Measurements from ENCODE around the gene CGB1. TPM values are rescaled to one million over a fixed set of nuclear protein-coding genes. Genes with fewer than 3 reads are reported as not detected.

Gene CGB1
- total RNA-seq, 1 experiment from 2014 or later = not detected

- H3K36me3 Mint-ChIP-seq (ENCODE audit: insufficient read depth, unreplicated experiment) = peaks cover 6% of the 10 kb centered on the region
- H3K27ac Mint-ChIP-seq (ENCODE audit: low read depth, unreplicated experiment) = no peak overlapping the region
- H3K27me3 Mint-ChIP-seq (ENCODE audit: insufficient read depth, unreplicated experiment) = peaks cover 20% of the 10 kb centered on the region
- DNase-seq (ENCODE audit: unreplicated experiment) = peak; percentile 56
- H3K4me1 Mint-ChIP-seq (ENCODE audit: insufficient read depth, unreplicated experiment) = peaks cover 19% of the 10 kb centered on the region
- no TSS peak for BruUV-seq (replicated peaks)
- POLR2A ChIA-PET = interaction anchor here (0.9 kb wide), 1 partner anchor 80 kb away, joined by 4 read pairs; the partner anchor contains the start of gene RUVBL2
- intact Hi-C loops (cut with micrococcal nuclease) = loop anchor here (2.0 kb wide), 1 partner anchor 75 kb away; no protein-coding TSS in a partner anchor
- TF ChIP-seq, protein P1, sequence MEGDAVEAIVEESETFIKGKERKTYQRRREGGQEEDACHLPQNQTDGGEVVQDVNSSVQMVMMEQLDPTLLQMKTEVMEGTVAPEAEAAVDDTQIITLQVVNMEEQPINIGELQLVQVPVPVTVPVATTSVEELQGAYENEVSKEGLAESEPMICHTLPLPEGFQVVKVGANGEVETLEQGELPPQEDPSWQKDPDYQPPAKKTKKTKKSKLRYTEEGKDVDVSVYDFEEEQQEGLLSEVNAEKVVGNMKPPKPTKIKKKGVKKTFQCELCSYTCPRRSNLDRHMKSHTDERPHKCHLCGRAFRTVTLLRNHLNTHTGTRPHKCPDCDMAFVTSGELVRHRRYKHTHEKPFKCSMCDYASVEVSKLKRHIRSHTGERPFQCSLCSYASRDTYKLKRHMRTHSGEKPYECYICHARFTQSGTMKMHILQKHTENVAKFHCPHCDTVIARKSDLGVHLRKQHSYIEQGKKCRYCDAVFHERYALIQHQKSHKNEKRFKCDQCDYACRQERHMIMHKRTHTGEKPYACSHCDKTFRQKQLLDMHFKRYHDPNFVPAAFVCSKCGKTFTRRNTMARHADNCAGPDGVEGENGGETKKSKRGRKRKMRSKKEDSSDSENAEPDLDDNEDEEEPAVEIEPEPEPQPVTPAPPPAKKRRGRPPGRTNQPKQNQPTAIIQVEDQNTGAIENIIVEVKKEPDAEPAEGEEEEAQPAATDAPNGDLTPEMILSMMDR (IDR thresholded peaks at IDR 0.05; ENCODE audit: unreplicated experiment) = peak; percentile 47
- no peaks in the 10 kb centered on the region for H3K9me3 Mint-ChIP-seq (ENCODE audit: unreplicated experiment)
- CTCF ChIA-PET = interaction anchor here (0.5 to 2.3 kb wide), 16 partner anchors 10 to 464 kb away, joined by 3 to 11 read pairs (median 3); partner anchors contain the start of genes GYS1 and RUVBL2
- H3K4me3 Mint-ChIP-seq (ENCODE audit: unreplicated experiment) = no peak overlapping the region
These were observed 37.1 kb upstream of the CGB1 start for GRCh38 chr19:49073514-49074378.

DNA sequence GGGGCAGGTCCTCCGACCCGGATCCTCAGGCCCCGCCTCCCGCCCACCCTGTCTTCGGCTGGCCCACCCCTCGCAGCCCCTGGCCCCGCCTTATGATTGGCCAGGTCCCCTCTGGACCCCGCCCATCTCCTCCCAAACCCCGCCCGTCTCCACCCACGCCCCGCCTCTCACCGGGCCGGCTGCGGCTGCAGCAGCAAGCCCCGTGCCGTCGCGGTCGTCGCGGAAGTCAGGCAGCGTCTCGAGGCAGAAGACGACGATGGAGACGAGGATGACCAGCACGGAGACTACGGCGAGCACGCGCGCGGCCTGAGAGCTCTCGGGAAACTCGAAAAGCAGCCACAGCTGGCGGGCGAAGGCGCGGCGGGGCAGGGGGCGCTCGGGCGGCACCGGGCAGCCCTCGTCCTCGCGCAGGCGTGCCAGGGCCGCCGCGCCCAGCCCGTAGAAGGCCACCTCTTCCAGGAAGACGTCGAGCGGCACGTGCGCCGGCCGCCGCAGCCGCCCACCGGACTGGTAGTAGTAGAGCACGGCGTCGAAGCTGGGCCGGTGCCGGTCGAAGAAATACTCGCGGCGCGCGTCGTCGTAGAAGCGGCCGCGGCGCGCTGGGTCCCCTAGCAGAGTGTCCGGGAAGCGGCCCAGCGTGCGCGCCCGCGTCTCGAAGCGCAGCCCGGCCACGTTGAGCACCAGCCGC is 35.3 kb upstream of the CGB1 start:
- TF ChIP-seq, protein P1 (IDR thresholded peaks at IDR 0.05; ENCODE audit: unreplicated experiment) = no peak
- no peak for DNase-seq (ENCODE audit: unreplicated experiment)
- H3K27ac Mint-ChIP-seq (ENCODE audit: low read depth, unreplicated experiment) = no peak overlapping the region
- CTCF ChIA-PET = no interaction called here
- no TSS peak for BruUV-seq (replicated peaks)
- POLR2A ChIA-PET = interaction anchor here (1.4 kb wide), 1 partner anchor 10 kb away, joined by 3 read pairs; no protein-coding TSS in a partner anchor
- intact Hi-C loops (cut with micrococcal nuclease) = no loop called here
- peaks cover 6% of the 10 kb centered on the region for H3K36me3 Mint-ChIP-seq (ENCODE audit: insufficient read depth, unreplicated experiment)
- no peaks in the 10 kb centered on the region for H3K9me3 Mint-ChIP-seq (ENCODE audit: unreplicated experiment)
- H3K4me1 Mint-ChIP-seq (ENCODE audit: insufficient read depth, unreplicated experiment) = peaks cover 20% of the 10 kb centered on the region
- H3K4me3 Mint-ChIP-seq (ENCODE audit: unreplicated experiment) = no peak overlapping the region
- H3K27me3 Mint-ChIP-seq (ENCODE audit: insufficient read depth, unreplicated experiment) = peaks cover 24% of the 10 kb centered on the region

DNA sequence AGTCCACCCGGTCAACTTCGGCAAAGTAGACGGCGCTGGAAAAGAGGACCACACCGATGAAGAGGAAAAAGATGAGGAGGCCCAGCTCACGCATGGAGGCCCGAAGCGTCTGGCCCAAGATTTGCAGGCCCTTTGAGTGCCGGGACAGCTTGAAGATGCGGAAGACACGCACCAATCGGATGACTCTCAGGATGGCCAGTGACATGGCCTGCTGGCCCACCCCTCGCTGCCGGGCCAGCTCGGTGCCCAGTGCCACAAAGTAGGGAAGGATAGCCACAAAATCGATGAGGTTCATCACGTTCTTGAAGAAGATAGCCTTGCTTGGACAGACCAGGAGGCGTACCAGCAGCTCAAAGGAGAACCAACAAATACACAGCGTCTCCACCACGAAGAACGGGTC is 33.7 kb upstream of the CGB1 start:
- ChIA-PET POLR2A (interaction anchor here (1.4 to 2.4 kb wide), 2 partner anchors 12 to 77 kb away, joined by 3 to 6 read pairs; partner anchors contain the start of genes GYS1 and RUVBL2), CTCF (interaction anchor here (1.1 to 2.1 kb wide), 2 partner anchors 12 to 28 kb away, joined by 3 to 7 read pairs; no protein-coding TSS in a partner anchor)
- BruUV-seq (replicated peaks) = no TSS peak
- no peak overlapping the region for H3K27ac Mint-ChIP-seq (ENCODE audit: low read depth, unreplicated experiment)
- H3K4me3 Mint-ChIP-seq (ENCODE audit: unreplicated experiment) = no peak overlapping the region
- no peak for DNase-seq (ENCODE audit: unreplicated experiment)
- TF ChIP-seq, protein P1 (IDR thresholded peaks at IDR 0.05; ENCODE audit: unreplicated experiment) = no peak
- H3K9me3 Mint-ChIP-seq (ENCODE audit: unreplicated experiment) = no peaks in the 10 kb centered on the region
- peaks cover 11% of the 10 kb centered on the region for H3K36me3 Mint-ChIP-seq (ENCODE audit: insufficient read depth, unreplicated experiment)
- H3K27me3 Mint-ChIP-seq (ENCODE audit: insufficient read depth, unreplicated experiment) = peaks cover 40% of the 10 kb centered on the region
- peaks cover 23% of the 10 kb centered on the region for H3K4me1 Mint-ChIP-seq (ENCODE audit: insufficient read depth, unreplicated experiment)
- intact Hi-C loops (cut with micrococcal nuclease) = no loop called here

GRCh38 chr19:49069026-49069425 is 32.3 kb upstream of the CGB1 start:
- intact Hi-C loops (cut with micrococcal nuclease) = no loop called here
- Mint-ChIP-seq H3K4me1 (ENCODE audit: insufficient read depth, unreplicated experiment) (peaks cover 17% of the 10 kb centered on the region), H3K36me3 (ENCODE audit: insufficient read depth, unreplicated experiment) (peaks cover 13% of the 10 kb centered on the region), H3K9me3 (ENCODE audit: unreplicated experiment) (no peaks in the 10 kb centered on the region), H3K4me3 (ENCODE audit: unreplicated experiment) (no peak overlapping the region), H3K27ac (ENCODE audit: low read depth, unreplicated experiment) (no peak overlapping the region), H3K27me3 (ENCODE audit: insufficient read depth, unreplicated experiment) (peaks cover 42% of the 10 kb centered on the region)
- DNase-seq (ENCODE audit: unreplicated experiment) = no peak
- CTCF ChIA-PET = interaction anchor here (0.6 to 2.1 kb wide), 5 partner anchors 29 to 157 kb away, joined by 3 to 7 read pairs (median 3); no protein-coding TSS in a partner anchor
- BruUV-seq (replicated peaks) = no TSS peak
- POLR2A ChIA-PET = interaction anchor here (1.0 to 2.4 kb wide), 2 partner anchors 13 to 75 kb away, joined by 3 to 6 read pairs; partner anchors contain the start of genes GYS1 and RUVBL2
- TF ChIP-seq, protein P1 (IDR thresholded peaks at IDR 0.05; ENCODE audit: unreplicated experiment) = no peak

All from MCF 10A (cell line).